Measurements from ENCODE around the gene KCTD8.

DNA sequence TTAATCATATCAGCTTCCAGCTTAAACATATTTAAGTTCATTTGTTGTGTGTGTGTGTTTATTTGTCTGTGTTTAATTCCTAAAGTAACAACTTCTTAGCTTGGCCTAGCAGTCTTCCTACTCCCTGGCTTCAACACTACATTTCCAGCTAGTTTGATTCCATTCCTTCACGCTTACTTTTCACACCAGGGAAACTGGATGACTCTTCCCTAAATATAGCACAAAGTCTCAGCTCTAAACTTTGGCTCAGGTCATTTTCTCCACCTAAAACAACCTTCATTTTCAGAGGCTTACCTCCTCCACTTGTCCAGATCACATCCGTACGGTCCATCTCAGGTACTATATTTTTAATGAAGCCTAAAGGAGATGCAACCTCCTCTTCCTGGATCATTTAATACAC lies 94.4 kb downstream of the KCTD8 start:
- TF ChIP-seq, protein P1, sequence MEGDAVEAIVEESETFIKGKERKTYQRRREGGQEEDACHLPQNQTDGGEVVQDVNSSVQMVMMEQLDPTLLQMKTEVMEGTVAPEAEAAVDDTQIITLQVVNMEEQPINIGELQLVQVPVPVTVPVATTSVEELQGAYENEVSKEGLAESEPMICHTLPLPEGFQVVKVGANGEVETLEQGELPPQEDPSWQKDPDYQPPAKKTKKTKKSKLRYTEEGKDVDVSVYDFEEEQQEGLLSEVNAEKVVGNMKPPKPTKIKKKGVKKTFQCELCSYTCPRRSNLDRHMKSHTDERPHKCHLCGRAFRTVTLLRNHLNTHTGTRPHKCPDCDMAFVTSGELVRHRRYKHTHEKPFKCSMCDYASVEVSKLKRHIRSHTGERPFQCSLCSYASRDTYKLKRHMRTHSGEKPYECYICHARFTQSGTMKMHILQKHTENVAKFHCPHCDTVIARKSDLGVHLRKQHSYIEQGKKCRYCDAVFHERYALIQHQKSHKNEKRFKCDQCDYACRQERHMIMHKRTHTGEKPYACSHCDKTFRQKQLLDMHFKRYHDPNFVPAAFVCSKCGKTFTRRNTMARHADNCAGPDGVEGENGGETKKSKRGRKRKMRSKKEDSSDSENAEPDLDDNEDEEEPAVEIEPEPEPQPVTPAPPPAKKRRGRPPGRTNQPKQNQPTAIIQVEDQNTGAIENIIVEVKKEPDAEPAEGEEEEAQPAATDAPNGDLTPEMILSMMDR (IDR thresholded peaks at IDR 0.05), result no peak
- no peak for TF ChIP-seq EP300 (IDR thresholded peaks at IDR 0.05)
- no peak for TF ChIP-seq POLR2A (IDR thresholded peaks at IDR 0.05; ENCODE audit: low read depth)
